HG03378 (cell line): ENCODE results near the gene BIN1.

ENCODE experiments used
- ATAC-seq: cut with Tn5 transposase; IDR thresholded peaks from one replicate; pipeline ENCODE4 v1.9.1; 2021; ENCODE audit warnings: mild to moderate bottlenecking, moderate library complexity; ENCODE audit not compliant: unreplicated experiment

BIN1 gene

DNA sequence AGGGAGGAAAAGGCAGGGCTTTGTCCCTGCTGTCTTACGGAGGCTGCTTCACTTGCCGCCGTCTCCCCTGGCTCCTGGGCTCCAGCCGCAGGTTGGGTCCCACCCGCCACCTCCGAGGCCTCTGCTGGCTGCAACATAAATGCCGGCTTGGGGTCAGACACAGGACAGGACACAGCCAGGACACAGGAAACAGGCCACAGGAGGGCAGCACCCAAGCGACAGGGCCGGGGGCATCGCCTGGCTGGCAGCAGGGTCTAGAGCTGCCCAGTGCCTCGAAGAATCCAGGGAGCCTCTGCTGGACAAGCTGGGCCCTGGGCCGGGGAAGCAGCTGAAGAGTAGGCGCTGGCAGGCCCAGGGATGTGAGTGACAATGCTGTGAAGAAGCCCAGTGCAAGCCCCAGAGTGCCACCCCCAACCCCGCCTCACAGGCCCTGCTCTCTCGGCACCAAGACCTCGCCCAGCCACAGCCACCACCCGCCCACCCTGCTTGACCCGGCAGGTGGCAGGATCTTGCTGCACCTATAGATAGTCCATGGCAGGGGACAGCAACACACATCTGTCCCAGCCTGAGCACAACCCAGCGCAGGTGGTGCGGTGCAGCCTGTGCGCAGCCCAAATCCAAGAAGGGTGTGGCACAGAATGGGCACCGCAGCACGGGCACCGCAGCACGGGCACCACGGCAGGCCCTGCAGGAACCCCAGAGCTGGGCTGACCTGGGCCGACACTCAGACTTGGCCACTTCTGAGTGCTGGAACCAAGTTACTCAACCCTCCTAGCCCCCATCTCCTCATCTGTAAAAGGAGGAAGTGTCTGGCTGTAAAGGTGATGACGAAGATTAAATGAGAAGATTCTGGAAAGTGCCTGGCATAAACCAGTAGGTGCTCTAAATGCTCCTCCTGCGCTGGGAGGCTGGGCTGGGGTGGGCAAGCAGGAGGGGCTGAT is 55.6 kb downstream of the BIN1 start:
- ATAC-seq = no peak

DNA sequence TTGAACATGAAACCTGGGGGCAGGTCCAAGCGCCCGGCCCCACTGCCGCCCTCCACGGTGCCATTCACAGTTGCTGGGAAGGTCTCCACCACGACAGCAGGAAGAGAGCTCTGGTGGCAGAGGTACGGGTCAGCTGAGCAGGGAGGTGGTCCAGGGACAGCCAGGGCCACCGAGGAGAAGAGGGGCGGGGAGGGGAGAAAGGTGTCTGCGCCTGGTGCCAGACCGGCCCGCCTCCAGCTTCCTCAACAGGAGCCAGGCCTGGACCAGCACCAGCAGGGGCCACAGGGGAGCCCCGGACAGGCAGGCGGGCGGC is 56.2 kb downstream of the BIN1 start:
- no peak for ATAC-seq

DNA sequence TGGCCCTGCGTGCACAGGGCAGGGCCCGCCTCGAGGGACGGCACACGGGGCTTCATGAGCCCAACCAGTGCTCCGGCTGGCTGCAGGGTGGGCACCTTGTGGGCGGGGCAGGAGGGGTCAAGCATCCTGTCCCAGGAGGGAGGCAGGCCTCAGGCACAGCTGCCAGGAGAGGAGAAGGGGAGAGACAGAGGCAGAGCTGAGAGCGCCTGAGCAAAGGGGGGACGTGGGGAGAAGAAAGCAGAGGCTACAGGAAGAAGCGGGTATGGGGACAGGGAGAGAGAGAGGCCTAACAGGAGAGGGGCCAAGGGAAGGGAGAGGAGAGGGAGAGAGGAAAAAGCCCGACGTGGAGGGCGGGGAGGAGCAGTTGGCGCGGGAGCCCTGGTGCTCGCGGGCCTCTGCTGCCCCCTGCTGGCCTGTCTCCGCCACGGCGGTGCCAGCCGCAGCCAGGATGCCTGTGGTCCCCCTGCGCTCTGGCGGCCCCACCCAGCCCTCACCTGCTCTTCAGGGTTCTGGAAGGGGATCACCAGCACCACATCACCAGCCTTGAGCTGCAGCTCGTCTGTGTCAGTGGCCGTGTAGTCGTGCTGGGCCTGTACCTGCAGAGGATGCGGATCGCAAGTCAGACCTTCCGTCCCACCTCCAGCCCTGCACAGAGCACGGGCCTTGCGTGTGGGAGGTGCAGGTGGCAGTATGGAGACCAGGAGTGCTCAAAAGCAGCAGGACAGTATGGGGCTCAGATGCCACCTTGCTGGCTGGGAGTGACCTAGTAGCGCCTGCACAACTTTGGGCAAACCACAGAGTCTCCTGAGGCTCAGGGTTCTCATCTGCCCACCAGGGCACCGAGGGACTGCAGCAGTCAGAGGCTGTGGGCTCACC is 56.8 kb downstream of the BIN1 start:
- ATAC-seq = peak; percentile 46

DNA sequence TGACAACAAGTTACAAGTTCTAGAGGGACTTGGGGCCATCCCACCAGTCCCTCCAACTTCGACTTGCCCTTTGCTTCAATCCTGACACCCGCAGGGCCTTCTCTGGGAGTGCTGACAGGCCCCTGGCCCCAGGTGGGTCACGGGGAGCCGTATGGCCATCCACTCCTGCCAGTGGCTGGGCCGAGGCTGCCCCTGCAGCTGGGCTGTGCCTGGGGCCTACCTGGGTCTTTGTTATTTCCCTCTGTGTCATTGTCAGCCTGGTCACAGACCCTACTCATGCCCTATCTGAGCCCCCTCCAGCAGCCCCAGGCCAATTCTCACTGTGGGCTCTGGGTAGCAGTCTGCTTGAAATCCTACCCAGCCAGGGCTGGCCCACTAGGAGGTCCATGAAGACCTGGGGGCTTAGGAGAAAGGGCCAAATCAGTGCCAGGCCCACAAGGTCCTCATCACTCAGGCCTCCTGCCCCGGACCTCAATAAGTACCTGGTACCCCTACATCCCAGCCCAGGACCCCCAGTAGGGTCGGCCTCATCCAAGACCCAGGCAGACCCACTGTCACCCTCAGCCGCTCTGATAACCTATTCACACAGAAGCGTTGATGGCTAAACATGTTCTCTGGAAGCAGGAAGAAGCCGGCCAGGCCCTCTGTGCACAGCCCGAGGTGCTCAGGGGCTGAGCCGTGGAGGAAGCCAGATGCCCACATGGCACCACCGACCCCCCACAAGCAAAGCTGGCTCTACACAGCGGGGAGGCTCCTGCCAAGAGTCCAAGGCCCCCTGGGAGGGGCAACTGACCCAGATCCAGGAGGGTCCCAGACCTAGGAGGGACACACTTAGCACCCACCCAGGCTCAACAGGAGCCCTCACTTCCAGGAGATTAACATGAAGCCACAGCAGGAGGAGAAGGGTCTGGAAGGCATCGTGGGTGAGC is 57.7 kb downstream of the BIN1 start:
- no peak for ATAC-seq

DNA sequence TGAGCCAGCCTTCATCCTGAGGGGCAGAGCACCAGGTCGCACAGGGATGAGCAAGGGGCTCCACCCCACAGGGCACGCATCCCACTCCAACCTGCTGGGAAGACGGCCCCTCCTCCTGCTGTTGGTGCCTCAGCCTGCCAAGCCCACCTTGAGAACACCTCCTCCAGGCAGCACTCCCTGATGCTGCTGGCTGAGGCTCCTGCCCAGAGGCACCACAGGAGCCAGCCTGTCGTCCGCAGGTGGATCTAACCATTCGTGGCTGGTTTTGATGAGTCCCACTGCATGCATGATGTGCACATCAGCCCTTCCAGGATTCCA is 58.4 kb downstream of the BIN1 start:
- no peak for ATAC-seq

- no peak for ATAC-seq
These were observed 59.0 kb downstream of the BIN1 start for GRCh38 chr2:127047716-127048617.

GRCh38 chr2:127047054-127047453 is 59.9 kb downstream of the BIN1 start:
- ATAC-seq = no peak

- ATAC-seq = no peak
These were observed 60.4 kb downstream of the BIN1 start for GRCh38 chr2:127046579-127046978.

- no peak for ATAC-seq
These were observed 61.0 kb downstream of the BIN1 start for GRCh38 chr2:127045792-127046501.

- ATAC-seq = no peak
These were observed 61.8 kb downstream of the BIN1 start for GRCh38 chr2:127044977-127045661.

GRCh38 chr2:127044165-127044718 is 62.7 kb downstream of the BIN1 start:
- ATAC-seq = no peak

DNA sequence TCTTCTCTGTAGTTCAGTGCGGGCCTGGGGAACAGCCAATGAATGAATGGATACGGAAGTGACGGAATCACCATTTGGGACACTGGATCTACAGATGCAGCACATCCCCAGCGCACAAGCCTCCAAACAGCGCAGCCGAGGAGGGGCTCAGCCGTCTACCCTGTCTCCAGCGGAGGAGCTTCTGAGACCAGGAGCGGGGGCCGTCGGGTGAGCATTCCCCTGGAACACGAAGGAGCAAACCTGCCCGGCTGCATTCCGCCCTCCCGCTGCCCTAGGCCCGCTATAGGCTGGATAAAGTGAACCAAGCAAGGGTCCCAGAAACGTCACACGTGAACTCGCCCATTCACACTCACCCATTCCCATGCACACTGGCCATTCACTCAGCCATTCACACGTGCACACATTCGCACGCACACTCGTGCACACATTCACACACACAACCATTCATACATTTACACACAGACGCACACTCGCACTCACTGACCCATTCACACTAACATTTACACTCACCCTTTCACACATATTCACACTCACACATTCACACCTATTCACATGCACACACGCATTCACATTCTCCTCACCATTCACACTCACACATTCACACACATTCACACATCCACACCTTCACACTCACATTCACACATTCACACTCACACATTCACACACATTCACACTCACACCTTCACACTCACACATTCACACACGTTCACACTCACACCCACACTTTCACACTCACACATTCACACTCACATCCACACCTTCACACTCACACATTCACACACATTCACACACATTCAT is 63.4 kb downstream of the BIN1 start:
- ATAC-seq = no peak

DNA sequence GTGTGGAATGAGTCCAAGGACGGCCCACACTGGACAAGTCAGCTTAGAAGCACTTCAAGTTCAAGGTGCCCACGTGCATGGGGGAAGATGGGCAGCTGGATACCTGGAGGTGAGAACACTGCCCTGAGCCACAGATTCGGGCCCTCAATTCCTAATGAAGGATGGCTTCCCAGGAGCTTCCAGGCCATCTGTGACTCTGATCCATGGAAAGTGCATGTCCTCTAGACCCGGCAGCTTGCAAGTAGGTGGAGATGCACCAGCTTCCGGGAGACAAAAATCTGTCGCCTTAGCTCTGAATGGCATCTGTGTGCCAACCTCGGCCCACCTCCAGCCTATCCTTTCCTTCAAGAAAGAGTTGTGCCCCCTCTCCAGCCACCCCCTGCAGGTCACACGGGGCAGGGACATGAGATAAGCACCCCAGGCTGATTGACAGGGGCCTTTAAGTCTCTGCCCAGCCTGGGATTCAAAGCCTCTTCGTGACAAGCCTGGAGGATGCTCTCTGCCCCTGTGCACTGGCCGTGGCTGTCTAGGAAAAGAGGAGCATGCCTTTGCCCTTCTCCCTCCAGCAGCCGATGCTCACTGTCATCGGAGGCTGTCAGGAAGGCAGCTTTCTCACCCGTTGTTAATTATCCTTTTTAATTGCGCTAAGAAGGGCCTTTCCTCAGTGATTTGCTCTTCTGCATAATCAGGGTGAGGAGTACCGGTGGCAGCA is 65.5 kb downstream of the BIN1 start:
- ATAC-seq = no peak

DNA sequence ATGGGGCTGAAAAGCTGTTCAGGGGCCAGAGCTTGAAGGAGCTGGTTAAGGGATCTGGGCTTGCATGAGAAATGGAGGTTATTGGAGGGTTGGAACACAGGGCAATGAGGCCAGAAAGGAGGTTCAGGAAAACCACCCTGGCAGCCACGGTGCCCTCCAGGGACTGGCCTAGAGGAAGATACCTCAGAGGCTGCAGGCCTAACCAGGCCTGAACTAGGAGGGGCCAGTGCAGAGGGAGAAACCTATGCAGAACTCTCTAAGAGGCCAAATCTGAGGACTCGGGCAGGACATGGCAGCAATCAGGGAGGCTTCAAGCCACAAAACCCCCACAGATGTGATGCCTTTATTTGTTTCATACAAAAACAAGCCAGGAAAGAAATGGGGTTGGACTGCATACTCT is 66.8 kb downstream of the BIN1 start:
- ATAC-seq = no peak

GRCh38 chr2:127039387-127040031 is 67.4 kb downstream of the BIN1 start:
- peak; percentile 54 for ATAC-seq

GRCh38 chr2:127037476-127037875 is 69.5 kb downstream of the BIN1 start:
- no peak for ATAC-seq
